ENCODE data around the gene PPL.
A peak's percentile ranks its signal among the peaks of the same experiment; 100 is the strongest.

Gene PPL, protein sequence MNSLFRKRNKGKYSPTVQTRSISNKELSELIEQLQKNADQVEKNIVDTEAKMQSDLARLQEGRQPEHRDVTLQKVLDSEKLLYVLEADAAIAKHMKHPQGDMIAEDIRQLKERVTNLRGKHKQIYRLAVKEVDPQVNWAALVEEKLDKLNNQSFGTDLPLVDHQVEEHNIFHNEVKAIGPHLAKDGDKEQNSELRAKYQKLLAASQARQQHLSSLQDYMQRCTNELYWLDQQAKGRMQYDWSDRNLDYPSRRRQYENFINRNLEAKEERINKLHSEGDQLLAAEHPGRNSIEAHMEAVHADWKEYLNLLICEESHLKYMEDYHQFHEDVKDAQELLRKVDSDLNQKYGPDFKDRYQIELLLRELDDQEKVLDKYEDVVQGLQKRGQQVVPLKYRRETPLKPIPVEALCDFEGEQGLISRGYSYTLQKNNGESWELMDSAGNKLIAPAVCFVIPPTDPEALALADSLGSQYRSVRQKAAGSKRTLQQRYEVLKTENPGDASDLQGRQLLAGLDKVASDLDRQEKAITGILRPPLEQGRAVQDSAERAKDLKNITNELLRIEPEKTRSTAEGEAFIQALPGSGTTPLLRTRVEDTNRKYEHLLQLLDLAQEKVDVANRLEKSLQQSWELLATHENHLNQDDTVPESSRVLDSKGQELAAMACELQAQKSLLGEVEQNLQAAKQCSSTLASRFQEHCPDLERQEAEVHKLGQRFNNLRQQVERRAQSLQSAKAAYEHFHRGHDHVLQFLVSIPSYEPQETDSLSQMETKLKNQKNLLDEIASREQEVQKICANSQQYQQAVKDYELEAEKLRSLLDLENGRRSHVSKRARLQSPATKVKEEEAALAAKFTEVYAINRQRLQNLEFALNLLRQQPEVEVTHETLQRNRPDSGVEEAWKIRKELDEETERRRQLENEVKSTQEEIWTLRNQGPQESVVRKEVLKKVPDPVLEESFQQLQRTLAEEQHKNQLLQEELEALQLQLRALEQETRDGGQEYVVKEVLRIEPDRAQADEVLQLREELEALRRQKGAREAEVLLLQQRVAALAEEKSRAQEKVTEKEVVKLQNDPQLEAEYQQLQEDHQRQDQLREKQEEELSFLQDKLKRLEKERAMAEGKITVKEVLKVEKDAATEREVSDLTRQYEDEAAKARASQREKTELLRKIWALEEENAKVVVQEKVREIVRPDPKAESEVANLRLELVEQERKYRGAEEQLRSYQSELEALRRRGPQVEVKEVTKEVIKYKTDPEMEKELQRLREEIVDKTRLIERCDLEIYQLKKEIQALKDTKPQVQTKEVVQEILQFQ (N-terminal part only)

DNA sequence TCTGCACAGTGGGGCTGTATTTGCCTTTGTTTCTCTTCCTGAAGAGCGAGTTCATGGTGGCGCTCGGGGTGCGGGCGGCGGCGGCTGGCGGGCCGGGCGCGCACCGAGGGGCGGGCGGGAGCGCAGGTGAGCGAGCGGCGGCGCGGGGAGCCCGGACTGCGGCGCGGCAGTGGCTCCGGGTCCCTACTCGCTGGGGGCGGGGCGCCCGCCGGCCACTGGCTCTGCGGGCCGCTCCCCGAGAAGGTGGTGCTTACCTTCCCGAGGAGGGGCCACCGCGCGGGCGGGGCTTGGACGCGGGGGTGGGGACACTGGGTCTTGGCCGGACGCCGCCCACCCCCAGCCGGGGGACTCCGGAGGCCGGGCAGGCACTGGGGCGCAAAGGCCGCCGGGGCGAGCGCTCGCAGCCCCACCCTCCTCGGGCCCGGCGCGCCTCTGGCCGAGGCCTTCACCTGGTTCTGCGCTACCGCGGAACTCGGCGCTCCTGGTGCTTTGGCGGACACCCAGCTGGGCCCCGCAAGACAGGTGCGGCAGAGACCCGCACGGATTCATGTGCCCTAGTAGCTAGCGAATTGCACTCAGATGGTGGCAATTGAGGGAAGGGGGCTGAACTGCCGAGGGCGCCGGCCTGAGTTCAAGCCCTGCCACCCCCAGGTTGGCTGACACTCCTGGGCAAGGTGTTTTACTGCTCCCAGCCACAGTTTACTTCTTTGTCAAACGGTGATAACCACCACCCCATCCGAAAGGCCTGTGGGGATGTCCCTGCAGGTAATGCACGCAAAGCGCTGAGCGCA lies at the start of gene PPL:
TSS of gene PPL (minus strand) at position 158 of the 791 bp plus-strand sequence. CDS start at position 55, 103 bp downstream.
- TF ChIP-seq CTCF (conservative IDR thresholded peaks at IDR 0.05; ENCODE audit: low read depth, low read length): no peak
- Histone ChIP-seq H3K36me3 (ENCODE audit: insufficient read depth) (no peaks in the 10 kb centered on the region), H3K27ac (no peak within 1 kb of the TSS), H3K4me2 (peak within 1 kb of the TSS; percentile 84), H2AFZ (ENCODE audit: low read depth) (peak within 1 kb of the TSS; percentile 95), H3K4me1 (ENCODE audit: low read depth, poor library complexity, severe bottlenecking) (peaks cover 29% of the 10 kb centered on the region), H3K27me3 (ENCODE audit: insufficient read depth, low read depth) (no peaks in the 10 kb centered on the region), H4K20me1 (ENCODE audit: insufficient read depth) (no peaks in the 10 kb centered on the region), H3K4me3 (IDR thresholded peaks at IDR 0.05; ENCODE audit: insufficient read depth, low read depth, low read length) (no peak within 1 kb of the TSS), H3K79me2 (ENCODE audit: insufficient read depth, low read depth) (no peaks in the 10 kb centered on the region), H3K9ac (peak within 1 kb of the TSS; percentile 23; the same call in 1 of the 2 replicates)

DNA sequence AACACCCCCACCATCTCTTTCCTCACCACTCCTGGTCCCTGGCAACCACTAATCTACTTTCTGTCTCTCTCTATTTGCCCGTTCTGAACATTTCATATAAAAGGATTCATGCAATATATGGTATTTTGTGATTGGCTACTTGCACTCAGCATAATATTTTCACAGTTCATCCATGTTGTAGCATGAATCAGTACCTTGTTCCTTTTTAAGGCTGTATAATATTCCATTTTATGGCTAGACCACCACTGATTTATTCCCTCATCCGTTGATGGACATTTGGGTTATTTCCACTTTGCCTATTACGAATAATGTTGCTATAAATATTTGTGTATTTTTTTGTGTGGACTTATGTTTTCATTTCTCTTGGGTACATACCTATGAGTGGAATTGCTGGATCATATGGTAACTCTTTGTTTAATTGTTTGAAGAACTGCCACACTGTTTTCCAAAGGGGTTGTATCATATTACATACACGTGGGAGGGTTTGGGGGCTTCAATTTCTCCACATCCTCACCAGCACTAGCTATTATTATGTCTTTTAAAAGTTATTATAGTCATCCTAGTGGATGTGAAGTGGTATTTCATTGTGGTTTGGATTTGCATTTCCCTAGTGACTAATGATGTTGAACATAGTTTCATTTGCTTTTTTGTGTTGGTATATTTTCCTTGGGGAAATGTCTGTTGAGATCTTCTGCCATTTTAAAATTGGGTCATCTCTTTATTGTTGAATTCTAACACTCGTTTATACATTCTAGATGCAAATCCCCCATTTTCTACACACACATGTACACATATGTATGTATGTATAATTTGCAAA lies 47.4 kb upstream of the PPL start:
- H3K4me3 ChIP-seq (IDR thresholded peaks at IDR 0.05; ENCODE audit: insufficient read depth, low read depth, low read length): no peak overlapping the region
- H3K79me2 ChIP-seq (ENCODE audit: insufficient read depth, low read depth): no peaks in the 10 kb centered on the region
- no peak overlapping the region for H2AFZ ChIP-seq (ENCODE audit: low read depth)
- H3K27ac ChIP-seq: no peak overlapping the region
- H3K9ac ChIP-seq: no peak overlapping the region
- no peaks in the 10 kb centered on the region for H3K4me1 ChIP-seq (ENCODE audit: low read depth, poor library complexity, severe bottlenecking)
- no peaks in the 10 kb centered on the region for H4K20me1 ChIP-seq (ENCODE audit: insufficient read depth)
- H3K36me3 ChIP-seq (ENCODE audit: insufficient read depth): no peaks in the 10 kb centered on the region
- TF ChIP-seq CTCF (conservative IDR thresholded peaks at IDR 0.05; ENCODE audit: low read depth, low read length): no peak
- no peak overlapping the region for H3K4me2 ChIP-seq
- H3K27me3 ChIP-seq (ENCODE audit: insufficient read depth, low read depth): peaks cover 3% of the 10 kb centered on the region; the same call in 1 of the 2 replicates

GRCh38 chr16:4982056-4982867 lies 45.3 kb upstream of the PPL start:
- no peak for TF ChIP-seq CTCF (conservative IDR thresholded peaks at IDR 0.05; ENCODE audit: low read depth, low read length)
- Histone ChIP-seq H3K4me3 (IDR thresholded peaks at IDR 0.05; ENCODE audit: insufficient read depth, low read depth, low read length) (no peak overlapping the region), H3K9ac (no peak overlapping the region), H3K27ac (no peak overlapping the region), H3K4me1 (ENCODE audit: low read depth, poor library complexity, severe bottlenecking) (no peaks in the 10 kb centered on the region), H3K79me2 (ENCODE audit: insufficient read depth, low read depth) (no peaks in the 10 kb centered on the region), H2AFZ (ENCODE audit: low read depth) (no peak overlapping the region), H3K36me3 (ENCODE audit: insufficient read depth) (no peaks in the 10 kb centered on the region), H3K4me2 (no peak overlapping the region), H3K27me3 (ENCODE audit: insufficient read depth, low read depth) (peaks cover 11% of the 10 kb centered on the region), H4K20me1 (ENCODE audit: insufficient read depth) (no peaks in the 10 kb centered on the region)

Data from KMS-11 (cell line).